ENCODE measurements around the gene RAVER1. TPM values are rescaled to one million over a fixed set of nuclear protein-coding genes. Genes with fewer than 3 reads are reported as not detected.

The RAVER1 gene
- total and polyA plus RNA-seq, 9 of the 15 experiments (the other 6 are each of a cell fraction or from before 2014, with no cell fraction given): 0.06 to 113 (median 7.0) TPM

- TF ChIP-seq MEF2A (IDR thresholded peaks at IDR 0.05; ENCODE audit: control insufficient read depth, low read depth, low read length) (no peak), MIER1 (IDR thresholded peaks at IDR 0.05; ENCODE audit: low read depth) (no peak; the same call in 1 of the 2 replicates), CAMTA2 (CRISPR knock-in tag; conservative IDR thresholded peaks at IDR 0.05) (no peak), KAT8 (IDR thresholded peaks at IDR 0.05; ENCODE audit: low read depth) (0 out of 2 replicates have a peak, but pooled peaks have one; percentile 44), ILF3 (IDR thresholded peaks at IDR 0.05; ENCODE audit: borderline replicate concordance) (no peak), JUND (IDR thresholded peaks at IDR 0.05; ENCODE audit: borderline replicate concordance, low read depth, low read length) (no peak), JUND (tag; IDR thresholded peaks at IDR 0.05; ENCODE audit: borderline replicate concordance, low read depth, low read length) (no peak; the same call in 2 of the 3 replicates), BMI1 (IDR thresholded peaks at IDR 0.05; ENCODE audit: low read length) (no peak), XRCC4 (IDR thresholded peaks at IDR 0.05; ENCODE audit: extremely low read depth, insufficient read depth, insufficient read length) (no peak), CBX2 (IDR thresholded peaks at IDR 0.05; ENCODE audit: insufficient read depth, low read length, poor library complexity, severe bottlenecking) (no peak), ZKSCAN1 (IDR thresholded peaks at IDR 0.05; ENCODE audit: low read depth, low read length) (0 out of 2 replicates have a peak, but pooled peaks have one; percentile 17), NBN (IDR thresholded peaks at IDR 0.05; ENCODE audit: low read depth) (peak; percentile 25; the same call in 1 of the 2 replicates), ZNF408 (CRISPR knock-in tag; IDR thresholded peaks at IDR 0.05; ENCODE audit: low read depth) (no peak), ZNF197 (CRISPR knock-in tag; IDR thresholded peaks at IDR 0.05; ENCODE audit: low read depth) (no peak)
- TF ChIP-seq, protein P1, sequence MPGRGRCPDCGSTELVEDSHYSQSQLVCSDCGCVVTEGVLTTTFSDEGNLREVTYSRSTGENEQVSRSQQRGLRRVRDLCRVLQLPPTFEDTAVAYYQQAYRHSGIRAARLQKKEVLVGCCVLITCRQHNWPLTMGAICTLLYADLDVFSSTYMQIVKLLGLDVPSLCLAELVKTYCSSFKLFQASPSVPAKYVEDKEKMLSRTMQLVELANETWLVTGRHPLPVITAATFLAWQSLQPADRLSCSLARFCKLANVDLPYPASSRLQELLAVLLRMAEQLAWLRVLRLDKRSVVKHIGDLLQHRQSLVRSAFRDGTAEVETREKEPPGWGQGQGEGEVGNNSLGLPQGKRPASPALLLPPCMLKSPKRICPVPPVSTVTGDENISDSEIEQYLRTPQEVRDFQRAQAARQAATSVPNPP (IDR thresholded peaks at IDR 0.05; ENCODE audit: borderline replicate concordance, insufficient read depth, insufficient read length): no peak
- TF ChIP-seq, protein P2, sequence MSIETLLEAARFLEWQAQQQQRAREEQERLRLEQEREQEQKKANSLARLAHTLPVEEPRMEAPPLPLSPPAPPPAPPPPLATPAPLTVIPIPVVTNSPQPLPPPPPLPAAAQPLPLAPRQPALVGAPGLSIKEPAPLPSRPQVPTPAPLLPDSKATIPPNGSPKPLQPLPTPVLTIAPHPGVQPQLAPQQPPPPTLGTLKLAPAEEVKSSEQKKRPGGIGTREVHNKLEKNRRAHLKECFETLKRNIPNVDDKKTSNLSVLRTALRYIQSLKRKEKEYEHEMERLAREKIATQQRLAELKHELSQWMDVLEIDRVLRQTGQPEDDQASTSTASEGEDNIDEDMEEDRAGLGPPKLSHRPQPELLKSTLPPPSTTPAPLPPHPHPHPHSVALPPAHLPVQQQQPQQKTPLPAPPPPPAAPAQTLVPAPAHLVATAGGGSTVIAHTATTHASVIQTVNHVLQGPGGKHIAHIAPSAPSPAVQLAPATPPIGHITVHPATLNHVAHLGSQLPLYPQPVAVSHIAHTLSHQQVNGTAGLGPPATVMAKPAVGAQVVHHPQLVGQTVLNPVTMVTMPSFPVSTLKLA (conservative IDR thresholded peaks at IDR 0.05): peak; percentile 60 to 83
Measured at GRCh38 chr19:10380313-10381102, 47.2 kb upstream of the RAVER1 start, which contains the start of gene TYK2 (continued).

All from K562 (cell line).